Epithelial cell of esophagus (primary cell): ENCODE data around the gene ELMO1.
A peak's percentile ranks its signal among the peaks of the same experiment; 100 is the strongest.

Source experiments
- DNase-seq: peaks from one replicate; pipeline ENCODE4 v3.0.0; 2010; ENCODE audit warnings: low read depth
- H3K4me3 ChIP-seq: 2 replicates; pipeline ENCODE4 v1.5.1; 2011; ENCODE audit warnings: mild to moderate bottlenecking, low read length, control low read depth
- TF ChIP-seq, protein P1 (sequence below): IDR thresholded peaks from 2 replicates; pipeline ENCODE4 v1.5.1; 2011; ENCODE audit warnings: low read depth, mild to moderate bottlenecking, low read length, control low read depth, inconsistent platforms; ENCODE audit not compliant: insufficient read depth; ENCODE audit errors: missing control alignments

The ELMO1 gene

GRCh38 chr7:37070031-37070430 lies 378.6 kb downstream of the ELMO1 start:
- H3K4me3 ChIP-seq, result no peak overlapping the region
- DNase-seq, result no peak
- TF ChIP-seq, protein P1, sequence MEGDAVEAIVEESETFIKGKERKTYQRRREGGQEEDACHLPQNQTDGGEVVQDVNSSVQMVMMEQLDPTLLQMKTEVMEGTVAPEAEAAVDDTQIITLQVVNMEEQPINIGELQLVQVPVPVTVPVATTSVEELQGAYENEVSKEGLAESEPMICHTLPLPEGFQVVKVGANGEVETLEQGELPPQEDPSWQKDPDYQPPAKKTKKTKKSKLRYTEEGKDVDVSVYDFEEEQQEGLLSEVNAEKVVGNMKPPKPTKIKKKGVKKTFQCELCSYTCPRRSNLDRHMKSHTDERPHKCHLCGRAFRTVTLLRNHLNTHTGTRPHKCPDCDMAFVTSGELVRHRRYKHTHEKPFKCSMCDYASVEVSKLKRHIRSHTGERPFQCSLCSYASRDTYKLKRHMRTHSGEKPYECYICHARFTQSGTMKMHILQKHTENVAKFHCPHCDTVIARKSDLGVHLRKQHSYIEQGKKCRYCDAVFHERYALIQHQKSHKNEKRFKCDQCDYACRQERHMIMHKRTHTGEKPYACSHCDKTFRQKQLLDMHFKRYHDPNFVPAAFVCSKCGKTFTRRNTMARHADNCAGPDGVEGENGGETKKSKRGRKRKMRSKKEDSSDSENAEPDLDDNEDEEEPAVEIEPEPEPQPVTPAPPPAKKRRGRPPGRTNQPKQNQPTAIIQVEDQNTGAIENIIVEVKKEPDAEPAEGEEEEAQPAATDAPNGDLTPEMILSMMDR, result no peak

GRCh38 chr7:37069336-37069735 lies 379.3 kb downstream of the ELMO1 start:
- no peak for DNase-seq
- no peak overlapping the region for H3K4me3 ChIP-seq
- TF ChIP-seq, protein P1, result no peak

DNA sequence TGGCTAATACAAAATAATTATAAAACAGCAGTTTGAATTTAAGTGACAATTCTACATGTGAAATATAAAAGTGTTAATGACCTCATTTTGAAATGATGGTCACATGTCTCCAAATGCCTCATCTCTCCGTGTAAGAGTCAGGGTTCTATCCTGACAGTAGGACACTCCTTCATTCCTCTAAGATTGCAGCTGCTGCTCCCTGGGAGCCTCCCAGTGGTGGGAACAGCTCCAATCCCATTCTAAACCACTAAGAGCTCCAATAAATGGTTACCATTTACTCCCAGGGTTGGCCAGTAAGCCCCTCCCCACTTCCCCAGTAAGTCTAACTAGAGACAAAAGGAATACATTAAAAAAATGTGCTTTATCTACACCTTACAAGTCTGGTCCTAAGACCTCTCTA lies 379.8 kb downstream of the ELMO1 start:
- TF ChIP-seq, protein P1, result no peak
- no peak for DNase-seq

GRCh38 chr7:37068038-37068437 lies 380.6 kb downstream of the ELMO1 start:
- TF ChIP-seq, protein P1, result no peak

More for the DNA sequence above, 379.8 kb downstream of the ELMO1 start:
- H3K4me3 ChIP-seq, result no peak overlapping the region

GRCh38 chr7:37065779-37066271 lies 382.8 kb downstream of the ELMO1 start:
- peak; percentile 55 for DNase-seq
- TF ChIP-seq, protein P1, result no peak
- H3K4me3 ChIP-seq, result no peak overlapping the region

More at GRCh38 chr7:37068038-37068437, 380.6 kb downstream of the ELMO1 start:
- no peak for DNase-seq
- no peak overlapping the region for H3K4me3 ChIP-seq

GRCh38 chr7:37062560-37062859 lies 386.2 kb downstream of the ELMO1 start:
- no peak overlapping the region for H3K4me3 ChIP-seq
- TF ChIP-seq, protein P1, result no peak
- no peak for DNase-seq

DNA sequence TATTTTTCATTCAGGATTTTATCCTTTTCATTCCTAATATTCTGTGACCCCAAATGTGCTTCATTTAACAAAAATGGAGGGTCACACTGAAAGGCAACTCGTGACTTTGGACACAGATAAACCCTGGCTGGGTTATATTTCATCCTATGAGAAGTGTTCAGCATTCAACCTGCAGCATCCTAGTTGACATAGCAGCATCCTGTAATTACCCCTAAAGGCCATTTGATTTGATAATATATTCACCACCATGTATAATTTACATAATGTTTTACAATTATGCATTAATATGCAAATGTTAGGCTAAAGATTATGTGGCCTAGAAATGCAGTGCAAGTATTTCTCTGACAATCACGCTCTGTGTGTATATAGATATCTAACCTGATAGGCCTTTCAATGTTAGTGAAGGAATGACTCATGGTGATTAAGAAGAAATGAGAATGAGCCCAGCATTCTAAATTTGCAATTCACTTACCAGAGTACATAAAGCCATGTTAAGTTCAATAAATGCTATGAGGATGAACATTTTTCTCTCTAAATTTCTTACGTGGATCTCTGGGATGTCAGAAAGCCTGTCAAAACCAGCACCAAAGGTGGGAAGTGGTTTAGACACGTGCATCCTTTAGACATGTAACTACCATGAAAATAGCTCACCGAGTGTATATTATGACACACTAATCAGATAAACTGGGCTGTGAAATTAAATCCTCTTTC lies 386.7 kb downstream of the ELMO1 start:
- TF ChIP-seq, protein P1, result no peak
- DNase-seq, result peak; percentile 10
- no peak overlapping the region for H3K4me3 ChIP-seq
